ENCODE results near the gene GALNT18. TPM values are rescaled to one million over a fixed set of nuclear protein-coding genes. Genes with fewer than 3 reads are reported as not detected.

The GALNT18 gene
- total RNA-seq, 1 donor from 2014 or later: not detected

DNA sequence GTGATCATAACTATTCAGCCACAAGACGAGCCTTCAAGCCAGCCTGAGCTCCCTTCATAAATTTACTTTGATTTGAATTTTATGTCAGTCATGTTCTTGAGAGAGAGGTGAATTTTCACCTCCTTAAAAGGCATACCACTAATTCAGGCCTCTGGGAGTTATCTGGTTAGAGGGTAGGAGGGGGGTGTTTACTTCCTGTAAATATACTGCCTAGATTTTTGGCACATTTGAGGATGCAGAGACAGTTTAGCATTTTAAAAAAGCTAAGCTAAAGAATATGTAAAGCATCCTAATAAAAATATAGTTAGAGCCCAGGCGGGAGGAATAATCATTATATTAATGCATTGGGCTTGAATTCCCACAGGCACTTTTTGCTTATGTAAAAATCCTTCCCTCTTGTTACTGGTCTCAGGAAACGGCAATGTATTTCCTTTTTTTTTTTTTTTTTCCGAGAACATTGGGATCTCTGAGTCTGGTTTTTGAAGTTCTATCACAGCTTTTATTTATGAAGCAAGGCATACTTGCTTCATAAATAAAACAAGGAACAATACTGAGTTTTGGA is 385.2 kb downstream of the GALNT18 start:
- no peak overlapping the region for H3K4me3 Mint-ChIP-seq

GRCh38 chr11:11231763-11232162 is 390.0 kb downstream of the GALNT18 start:
- Mint-ChIP-seq H3K4me1 (no peaks in the 10 kb centered on the region), H3K36me3 (ENCODE audit: low read depth) (no peaks in the 10 kb centered on the region), H3K4me3 (no peak overlapping the region), H3K9me3 (no peaks in the 10 kb centered on the region), H3K27ac (no peak overlapping the region), H3K27me3 (peaks cover 9% of the 10 kb centered on the region)
- TF ChIP-seq CTCF (IDR thresholded peaks at IDR 0.05): no peak
- DNase-seq: no peak
- CTCF ChIA-PET: no interaction called here
- ATAC-seq (ENCODE audit: low read depth): no peak
- POLR2A ChIA-PET: no interaction called here
- intact Hi-C loops (cut with micrococcal nuclease): no loop called here

More for the DNA sequence above, 385.2 kb downstream of the GALNT18 start:
- H3K36me3 Mint-ChIP-seq (ENCODE audit: low read depth): no peaks in the 10 kb centered on the region
- no peak for ATAC-seq (ENCODE audit: low read depth)
- no peak overlapping the region for H3K27ac Mint-ChIP-seq
- no peak for DNase-seq
- no peak for TF ChIP-seq CTCF (IDR thresholded peaks at IDR 0.05)
- ChIA-PET CTCF (no interaction called here), POLR2A (no interaction called here)
- H3K9me3 Mint-ChIP-seq: peaks cover 2% of the 10 kb centered on the region
- H3K4me1 Mint-ChIP-seq: no peaks in the 10 kb centered on the region
- intact Hi-C loops (cut with micrococcal nuclease): no loop called here
- no peaks in the 10 kb centered on the region for H3K27me3 Mint-ChIP-seq

DNA sequence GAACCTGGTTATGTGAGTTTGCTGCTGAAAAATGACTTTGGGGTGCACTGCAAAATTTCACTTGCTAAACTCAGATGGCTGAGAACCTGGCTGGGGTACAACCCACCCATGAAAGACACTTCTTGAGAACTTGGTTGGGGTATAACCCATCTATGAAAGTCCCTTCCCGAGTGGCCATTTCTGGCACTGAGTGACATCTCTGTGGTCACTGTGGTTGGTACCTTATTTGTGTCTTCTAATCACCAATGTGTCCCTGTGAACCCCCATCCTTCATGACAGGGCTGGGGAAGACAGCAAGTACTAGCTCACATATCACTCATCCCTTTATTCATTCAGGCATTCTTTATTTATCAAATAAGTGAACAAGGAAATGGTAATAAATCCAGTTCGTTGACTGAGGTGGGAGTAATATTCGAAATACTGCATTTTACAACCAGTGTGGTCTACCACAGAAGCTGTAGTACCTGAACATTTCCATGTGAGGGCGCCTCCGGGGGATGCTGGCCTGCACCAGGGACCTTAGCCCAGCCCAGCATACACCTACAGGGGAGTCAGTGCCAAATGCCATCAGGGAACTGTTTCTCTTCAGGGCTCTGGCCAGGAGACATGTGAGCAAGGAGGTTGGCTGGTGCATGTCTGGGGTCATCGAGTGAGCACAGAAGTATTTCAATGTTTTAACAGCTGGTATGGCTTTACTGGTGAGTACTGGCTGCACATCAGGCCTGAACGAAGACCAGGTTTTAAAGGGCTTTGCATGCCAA is 390.8 kb downstream of the GALNT18 start:
- Mint-ChIP-seq H3K4me3 (no peak overlapping the region), H3K27me3 (peaks cover 14% of the 10 kb centered on the region), H3K27ac (no peak overlapping the region), H3K4me1 (no peaks in the 10 kb centered on the region), H3K9me3 (no peaks in the 10 kb centered on the region), H3K36me3 (ENCODE audit: low read depth) (no peaks in the 10 kb centered on the region)
- DNase-seq: no peak
- intact Hi-C loops (cut with micrococcal nuclease): no loop called here
- ChIA-PET POLR2A (no interaction called here), CTCF (no interaction called here)
- no peak for ATAC-seq (ENCODE audit: low read depth)
- TF ChIP-seq CTCF (IDR thresholded peaks at IDR 0.05): no peak

- CTCF ChIA-PET: no interaction called here
- Mint-ChIP-seq H3K4me1 (no peaks in the 10 kb centered on the region), H3K27me3 (peaks cover 14% of the 10 kb centered on the region), H3K36me3 (ENCODE audit: low read depth) (no peaks in the 10 kb centered on the region), H3K27ac (no peak overlapping the region), H3K4me3 (no peak overlapping the region), H3K9me3 (no peaks in the 10 kb centered on the region)
- POLR2A ChIA-PET: no interaction called here
- ATAC-seq (ENCODE audit: low read depth): no peak
- intact Hi-C loops (cut with micrococcal nuclease): no loop called here
- no peak for DNase-seq
- TF ChIP-seq CTCF (IDR thresholded peaks at IDR 0.05): no peak
Observed at GRCh38 chr11:11230087-11230486, 391.7 kb downstream of the GALNT18 start.

DNA sequence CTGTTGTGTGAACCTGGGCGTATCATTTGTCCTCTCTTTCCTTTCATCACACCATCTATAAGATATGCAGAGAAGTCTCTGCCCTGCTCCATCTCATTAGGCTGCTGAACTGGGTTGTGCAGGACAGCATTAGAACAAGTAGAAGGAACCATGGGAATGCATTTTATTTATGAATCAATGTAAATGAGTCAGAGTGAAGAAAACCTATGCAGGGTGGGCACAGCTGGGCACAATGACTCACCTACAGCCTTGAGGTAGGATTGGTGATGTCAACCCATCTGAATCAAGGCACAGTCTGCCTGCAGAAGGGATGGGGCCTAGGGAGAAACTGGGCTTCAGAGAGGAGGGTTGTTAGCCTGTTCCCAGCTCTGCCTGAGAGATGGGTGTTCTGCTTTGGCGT is 392.2 kb downstream of the GALNT18 start:
- no peaks in the 10 kb centered on the region for H3K9me3 Mint-ChIP-seq
- peaks cover 14% of the 10 kb centered on the region for H3K27me3 Mint-ChIP-seq
- ChIA-PET POLR2A (no interaction called here), CTCF (no interaction called here)
- ATAC-seq (ENCODE audit: low read depth) (no peak), DNase-seq (no peak)
- H3K4me1 Mint-ChIP-seq: no peaks in the 10 kb centered on the region
- H3K36me3 Mint-ChIP-seq (ENCODE audit: low read depth): no peaks in the 10 kb centered on the region
- no peak overlapping the region for H3K27ac Mint-ChIP-seq
- TF ChIP-seq CTCF (IDR thresholded peaks at IDR 0.05): no peak
- no peak overlapping the region for H3K4me3 Mint-ChIP-seq
- intact Hi-C loops (cut with micrococcal nuclease): no loop called here

Measured in activated B cell treated with CpG ODN at 0.5 μM for 24 hours (primary cell).